HL-60/S4 (cell line): ENCODE data around the gene MEP1B.
"Not testable (repeated sequence)": the region's sequence is repeated elsewhere in the genome, so short reads cannot be mapped to it uniquely, and the experiment has no call there.

Experiments used
- in situ Hi-C: fragments of 300-500 bp; cut with MboI; formaldehyde crosslinking; loops from 2 replicates; pipeline ENCODE4 v1.14.3; 2022; ENCODE audit warnings: low sequenced_read_pairs

Gene MEP1B

GRCh38 chr18:32208577-32208976 is 18.7 kb downstream of the MEP1B start:
- in situ Hi-C loops = no loop called here

- in situ Hi-C loops = no loop called here
Observed at GRCh38 chr18:32209685-32210445, 20.0 kb downstream of the MEP1B start.

- in situ Hi-C loops = no loop called here
Observed at GRCh38 chr18:32213693-32214092, 23.9 kb downstream of the MEP1B start.

- in situ Hi-C loops = no loop called here
Observed at GRCh38 chr18:32216390-32216789, 26.6 kb downstream of the MEP1B start.

GRCh38 chr18:32219431-32220018 is 29.7 kb downstream of the MEP1B start:
- in situ Hi-C loops = no loop called here

- in situ Hi-C loops = not testable (repeated sequence)
Observed at GRCh38 chr18:32233348-32233747, 43.5 kb downstream of the MEP1B start.

GRCh38 chr18:32237049-32237448 is 47.2 kb downstream of the MEP1B start:
- in situ Hi-C loops = no loop called here

DNA sequence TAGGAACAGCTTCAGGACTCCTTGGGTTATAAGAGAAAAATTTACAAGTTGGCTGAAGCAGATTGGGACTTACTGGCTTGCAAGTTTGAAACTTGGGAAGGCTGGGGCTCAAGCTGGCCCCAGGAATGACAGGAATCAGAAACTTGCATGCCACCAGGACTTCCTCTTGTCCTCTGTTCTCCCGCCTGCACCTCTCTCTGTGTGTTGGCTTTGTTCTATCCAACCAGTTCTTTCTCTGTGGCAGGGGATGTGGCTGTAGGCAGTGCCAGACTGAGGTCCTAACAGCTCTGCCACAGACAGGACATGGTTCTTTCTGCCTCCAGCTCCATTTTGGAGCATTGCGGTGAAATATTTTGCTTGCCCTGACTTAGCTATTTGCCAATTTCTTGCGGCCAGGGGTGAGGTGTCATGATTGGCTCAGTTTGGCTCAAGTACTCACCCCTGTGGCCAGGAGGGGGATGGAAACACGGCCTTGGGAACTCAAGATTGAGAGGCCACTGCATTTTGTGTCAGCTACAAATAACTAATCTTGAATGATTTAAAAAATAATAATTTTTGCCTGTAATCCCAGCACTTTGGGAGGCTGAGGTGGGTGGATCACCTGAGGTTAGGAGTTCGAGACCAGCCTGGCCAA is 48.9 kb downstream of the MEP1B start:
- in situ Hi-C loops = no loop called here

GRCh38 chr18:32242395-32242794 is 52.6 kb downstream of the MEP1B start:
- in situ Hi-C loops = no loop called here

DNA sequence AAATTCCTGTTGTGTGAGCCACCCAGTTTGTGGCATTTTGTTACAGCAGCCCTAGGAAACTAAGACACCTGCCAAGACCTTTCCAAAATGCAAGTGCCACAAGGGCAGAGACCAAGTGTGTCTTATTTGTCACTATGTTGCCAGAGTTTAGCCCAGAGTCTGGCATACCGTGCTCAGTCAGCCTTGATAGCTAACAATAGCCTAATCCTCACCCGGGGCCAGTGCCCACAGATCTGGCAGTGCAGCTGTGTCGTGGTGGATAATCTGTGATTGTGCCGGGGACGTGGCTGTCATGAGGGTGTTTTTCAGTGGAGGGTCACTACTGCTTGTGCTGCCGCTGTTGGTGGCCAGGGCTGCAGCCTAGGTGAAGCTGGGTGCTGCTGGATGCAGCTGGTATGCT is 53.5 kb downstream of the MEP1B start:
- in situ Hi-C loops = no loop called here

DNA sequence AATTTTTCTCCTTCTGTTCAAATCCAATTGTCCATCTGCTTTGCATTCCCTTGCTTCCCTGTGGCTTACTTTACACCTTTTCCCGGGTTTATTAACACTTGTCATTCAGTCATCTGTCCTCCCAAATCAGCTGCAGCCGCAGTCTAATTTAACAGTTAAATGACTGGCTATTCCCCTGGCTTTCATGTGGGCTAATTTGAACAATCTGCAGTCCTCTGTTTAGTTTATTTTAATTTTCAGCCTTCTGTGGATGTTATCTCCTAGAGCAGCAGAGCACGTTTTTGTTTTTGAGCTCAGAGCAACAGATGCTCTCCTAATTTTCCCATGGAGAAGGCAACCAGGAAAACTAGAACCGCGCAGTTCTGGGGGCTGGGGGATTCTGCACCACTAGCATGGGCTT is 55.0 kb downstream of the MEP1B start:
- in situ Hi-C loops = no loop called here

DNA sequence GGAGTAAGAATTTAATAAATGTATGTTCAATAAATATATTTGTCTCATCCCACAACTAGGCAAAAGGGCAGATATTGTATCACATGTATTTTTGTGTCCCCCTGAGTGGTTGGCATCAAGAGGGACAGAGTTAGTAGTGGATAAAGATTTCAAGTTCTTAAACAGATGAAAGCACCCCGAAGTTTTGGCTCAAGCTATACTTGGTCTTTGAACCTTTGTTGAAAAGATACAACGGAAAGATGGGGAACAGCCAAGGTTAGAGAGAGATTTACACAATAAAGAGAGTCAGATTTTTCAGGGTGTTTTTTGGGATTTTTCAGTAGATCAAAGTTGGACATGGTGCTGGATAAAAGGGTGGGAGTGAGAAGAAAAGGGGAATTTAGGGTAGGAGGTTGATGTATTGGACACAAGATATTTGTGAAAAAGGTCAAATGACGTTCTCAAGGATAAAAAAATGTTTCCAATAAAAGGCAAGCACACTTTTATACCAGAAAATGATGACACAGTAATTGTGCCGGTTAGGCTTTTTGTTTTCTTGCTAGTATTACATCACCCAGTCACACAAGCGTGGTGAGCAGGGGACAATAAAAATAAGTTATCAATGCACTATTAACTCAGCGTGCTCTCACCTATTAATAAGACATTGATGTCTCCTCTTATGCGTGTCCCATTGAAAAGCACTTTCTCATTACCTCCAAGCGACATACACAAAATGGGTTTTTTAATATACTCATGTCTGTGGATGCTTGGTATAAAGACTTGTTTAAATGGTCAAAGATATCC is 59.5 kb downstream of the MEP1B start:
- in situ Hi-C loops = no loop called here

- in situ Hi-C loops = no loop called here
Observed at GRCh38 chr18:32251466-32251865, 61.6 kb downstream of the MEP1B start.

DNA sequence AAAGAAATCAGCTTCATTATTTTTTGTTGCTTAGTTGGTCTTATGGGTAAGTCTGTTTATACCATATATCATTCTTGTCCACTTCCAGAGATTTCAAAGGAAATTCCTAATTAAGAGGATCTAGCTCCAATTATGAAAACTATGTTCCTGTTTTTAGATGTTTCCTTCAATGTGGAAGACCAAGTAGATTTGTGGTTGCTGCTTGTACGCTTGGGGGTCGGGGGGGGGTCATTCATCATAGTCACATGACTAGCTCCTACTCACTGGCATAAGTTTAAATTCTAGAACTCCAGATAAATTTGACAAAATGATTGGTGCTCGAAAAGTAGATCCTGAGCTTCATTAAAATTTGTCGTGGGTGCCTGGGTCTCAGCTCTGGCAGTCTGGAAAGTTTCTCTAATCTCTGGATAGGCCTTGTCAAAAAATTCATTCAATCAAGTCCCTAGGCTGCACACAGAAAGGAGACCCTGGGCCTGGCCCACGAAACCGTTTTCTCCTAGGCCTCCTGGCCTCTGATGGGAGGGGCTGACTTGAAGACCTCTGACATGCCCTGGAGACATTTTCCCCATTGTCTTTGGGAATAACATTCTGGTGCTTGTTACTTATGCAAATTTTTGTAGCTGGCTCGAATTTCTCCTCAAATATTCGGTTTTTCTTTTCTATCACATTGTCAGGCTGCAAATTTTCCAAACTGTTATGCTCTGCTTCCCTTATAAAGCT is 62.5 kb downstream of the MEP1B start:
- in situ Hi-C loops = no loop called here

DNA sequence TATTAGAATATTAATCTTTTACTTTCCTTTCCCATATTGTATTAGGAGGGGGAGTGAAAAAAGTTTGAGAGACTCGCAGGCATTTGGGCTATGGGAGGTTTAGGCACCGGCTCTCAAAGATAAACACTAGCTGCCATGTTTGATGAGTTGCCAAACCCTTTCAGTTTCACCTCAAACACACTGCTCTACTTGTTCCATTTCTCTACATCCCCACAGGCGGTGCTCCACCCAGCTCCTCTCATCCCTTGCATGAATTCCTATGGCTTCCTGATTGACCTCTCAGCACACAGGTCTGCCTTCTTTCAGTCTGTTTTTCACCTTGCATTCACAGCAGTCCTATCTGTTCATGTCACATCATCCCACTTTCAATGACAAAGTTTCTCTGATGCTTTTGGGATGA is 65.7 kb downstream of the MEP1B start:
- in situ Hi-C loops = no loop called here

DNA sequence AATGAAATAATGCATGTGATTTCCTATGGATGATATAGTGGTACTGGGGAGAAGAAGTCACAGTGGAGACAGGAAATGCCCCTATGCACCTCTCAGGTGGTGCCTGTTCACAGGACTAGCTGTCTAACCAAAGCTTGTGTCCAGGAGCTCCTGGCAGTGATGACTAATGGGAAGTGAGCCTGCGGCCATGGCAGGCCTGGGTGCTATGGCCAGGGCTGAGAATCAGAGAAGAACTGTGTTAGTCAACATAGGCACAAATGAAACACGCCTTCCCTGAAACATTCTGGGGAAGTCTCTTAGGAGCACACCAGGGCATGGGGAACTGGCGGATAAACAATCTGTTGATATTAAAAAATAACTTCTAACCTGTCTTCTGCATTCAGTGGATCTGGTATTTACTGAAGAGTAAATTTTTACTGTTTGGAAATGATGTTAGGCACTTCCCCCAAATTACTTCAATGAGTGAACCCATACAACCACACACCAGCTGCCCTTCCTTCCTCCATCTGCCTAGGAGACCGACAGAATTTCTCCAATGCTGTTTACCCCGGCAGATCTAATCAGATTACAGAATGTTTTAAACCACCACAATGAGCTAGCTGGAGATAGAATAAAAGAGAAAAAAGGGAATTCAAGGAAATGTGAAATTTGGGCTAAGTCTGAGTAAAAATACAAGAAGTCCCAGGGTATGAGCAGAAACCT is 67.4 kb downstream of the MEP1B start:
- in situ Hi-C loops = no loop called here

DNA sequence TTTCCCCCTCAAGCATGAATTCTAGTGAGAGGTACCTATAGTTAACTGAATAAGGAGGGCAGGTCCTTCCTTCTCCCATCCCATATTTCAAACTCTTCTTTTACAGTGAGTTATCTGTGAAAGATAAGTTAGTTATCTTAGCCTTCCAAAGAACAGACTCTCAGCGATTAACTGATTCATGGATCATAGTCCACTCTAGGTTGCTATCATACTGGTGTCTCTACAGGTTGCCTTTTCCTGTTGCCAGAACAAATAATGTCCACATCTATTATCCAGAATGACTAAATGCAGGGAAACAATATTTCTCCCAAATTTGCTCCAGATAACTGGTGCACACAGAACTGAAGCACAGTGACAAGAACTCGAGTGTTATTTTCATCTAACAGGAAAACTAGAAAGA is 68.3 kb downstream of the MEP1B start:
- in situ Hi-C loops = no loop called here

- in situ Hi-C loops = no loop called here
Observed at GRCh38 chr18:32258558-32259204, 68.8 kb downstream of the MEP1B start.

- in situ Hi-C loops = no loop called here
Observed at GRCh38 chr18:32259553-32259952, 69.7 kb downstream of the MEP1B start.

DNA sequence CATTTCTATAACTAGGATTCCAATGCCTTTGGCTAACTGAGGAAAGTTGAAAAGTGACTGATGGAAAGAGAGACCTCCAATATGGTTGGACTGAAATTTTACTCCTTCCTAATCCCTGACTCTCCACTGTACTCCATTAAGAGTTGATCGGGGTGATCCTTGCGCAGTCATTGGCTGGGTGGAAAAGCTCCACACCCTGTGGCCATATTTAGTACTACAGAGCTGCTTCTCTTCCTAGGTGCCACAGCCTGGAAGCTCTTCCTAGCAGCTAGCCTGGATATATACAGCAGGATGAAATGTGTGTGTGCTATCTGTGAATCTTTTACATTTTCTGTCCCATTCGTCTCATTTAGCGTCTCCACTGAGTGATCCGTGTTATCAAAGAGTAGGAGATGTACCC is 71.2 kb downstream of the MEP1B start:
- in situ Hi-C loops = no loop called here
